Iris pigment epithelial cell (primary cell): ENCODE data around the gene ZFYVE27.

ENCODE experiments used
- DNase-seq: peaks from one replicate; pipeline ENCODE4 v3.0.0-alpha.2; 2011; ENCODE audit warnings: low read depth

The ZFYVE27 gene

DNA sequence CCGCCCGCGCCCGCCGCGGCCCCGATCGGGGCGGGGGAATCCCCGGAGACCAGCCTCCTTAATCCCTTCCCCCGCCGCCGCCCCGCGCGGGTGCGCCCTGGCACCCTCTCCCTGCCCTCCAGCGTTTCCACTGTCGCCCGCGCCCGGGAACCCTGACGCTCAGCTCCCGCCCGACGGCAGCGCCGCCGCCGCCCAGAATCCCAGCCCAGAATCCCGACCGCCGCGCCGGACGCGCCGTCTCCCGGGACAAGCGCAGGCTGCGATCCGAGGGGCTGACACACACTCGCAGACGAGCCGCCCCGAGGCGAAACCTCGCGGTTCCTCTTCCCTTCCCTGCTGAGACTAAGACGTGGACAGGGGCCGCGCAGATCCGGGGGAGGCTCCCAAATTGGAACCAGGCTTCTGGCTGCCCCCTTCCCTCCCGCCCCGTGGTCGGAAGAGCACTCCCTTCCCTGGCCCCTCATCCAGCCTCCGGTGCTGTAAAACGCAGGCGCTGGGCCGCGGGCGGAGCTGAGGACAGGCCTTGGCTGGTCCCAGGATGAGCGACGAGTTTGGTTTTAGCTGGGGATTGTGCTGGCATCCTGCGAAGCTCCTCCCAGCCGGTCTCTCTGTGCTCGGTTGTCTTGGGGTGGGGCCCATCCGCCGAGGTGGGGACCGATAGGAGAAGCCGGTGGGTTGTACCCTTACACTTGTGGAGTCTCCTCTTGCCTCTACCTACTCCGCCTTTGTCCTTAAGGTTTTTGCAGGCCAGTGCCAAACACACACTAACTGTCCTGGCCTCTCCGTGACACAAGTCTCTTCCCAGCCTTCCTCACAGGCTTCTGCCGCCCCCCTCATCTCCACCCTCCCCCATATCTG, 22.3 kb upstream of the ZFYVE27 start:
- peak; percentile 82 for DNase-seq

DNA sequence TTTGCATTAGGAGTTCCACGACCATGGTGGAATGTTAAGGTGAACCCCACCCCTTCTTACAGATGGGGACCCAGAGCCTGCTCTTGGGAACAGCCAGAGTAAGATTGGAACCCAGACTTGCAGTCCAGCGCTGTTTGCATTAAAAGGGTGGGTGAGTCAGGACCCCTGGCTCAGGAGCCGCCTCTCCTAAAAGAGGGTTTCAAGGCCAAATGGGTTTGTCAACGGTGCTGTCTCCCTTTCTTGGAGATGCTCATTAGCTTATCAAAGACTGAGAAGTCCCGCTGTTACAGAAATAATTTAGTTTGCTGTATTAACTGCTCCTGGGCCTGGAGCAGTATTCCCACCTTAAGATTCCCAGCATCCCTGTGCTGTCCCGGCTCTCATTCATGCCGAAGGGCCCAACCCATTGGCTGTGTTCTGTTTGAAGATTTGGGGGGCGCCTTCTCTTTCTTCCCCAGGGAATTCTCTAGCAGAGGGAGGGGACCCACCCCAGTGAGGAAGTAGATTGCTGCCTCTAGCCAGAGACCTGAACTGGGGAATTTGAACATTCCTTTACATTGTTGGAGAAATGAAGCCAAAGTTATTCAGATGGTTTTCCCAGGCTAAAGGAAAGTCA, 21.6 kb upstream of the ZFYVE27 start:
- DNase-seq: no peak

DNA sequence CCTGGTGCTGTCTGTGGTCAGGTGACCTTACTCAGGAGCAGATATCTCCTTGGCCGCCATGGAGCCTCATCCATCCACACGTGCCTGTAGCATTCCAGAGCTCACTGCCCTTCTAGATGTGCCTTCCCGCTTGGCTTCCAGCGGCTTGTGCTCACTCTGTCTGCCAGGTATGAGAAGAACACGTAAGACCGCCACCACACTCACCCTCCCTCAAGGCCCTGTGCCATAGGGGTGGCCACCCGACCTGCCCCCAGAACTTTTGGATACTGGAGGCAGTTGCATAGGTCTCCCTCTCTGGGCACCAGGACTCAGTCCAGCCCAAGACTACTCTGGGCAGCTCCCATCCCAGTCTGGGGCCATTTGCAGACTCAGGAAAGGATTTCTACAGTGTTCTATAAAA, 19.3 kb upstream of the ZFYVE27 start:
- no peak for DNase-seq

- DNase-seq: no peak
Measured at GRCh38 chr10:97718178-97718577, 18.8 kb upstream of the ZFYVE27 start.

GRCh38 chr10:97718659-97719142, 18.2 kb upstream of the ZFYVE27 start:
- DNase-seq: no peak

DNA sequence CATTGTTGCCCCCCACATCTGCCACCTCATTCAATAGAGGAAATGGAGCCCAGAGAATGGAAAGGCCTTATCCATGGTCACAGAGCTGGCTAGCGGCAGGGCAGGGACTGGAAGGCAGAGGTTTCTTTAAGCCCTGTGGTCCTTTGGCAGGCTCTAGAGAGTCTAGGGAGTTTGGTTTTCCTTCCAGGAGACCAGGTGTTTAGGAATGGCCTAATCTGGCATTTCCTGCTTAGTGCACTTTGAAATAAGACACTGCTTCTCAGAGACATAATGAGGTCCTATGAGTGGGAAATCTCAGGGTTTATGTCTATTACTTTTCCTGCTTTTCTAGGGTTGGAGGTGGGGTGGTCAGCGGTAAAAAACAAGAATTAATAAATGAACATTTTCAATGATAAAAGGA, 17.3 kb upstream of the ZFYVE27 start:
- no peak for DNase-seq

DNA sequence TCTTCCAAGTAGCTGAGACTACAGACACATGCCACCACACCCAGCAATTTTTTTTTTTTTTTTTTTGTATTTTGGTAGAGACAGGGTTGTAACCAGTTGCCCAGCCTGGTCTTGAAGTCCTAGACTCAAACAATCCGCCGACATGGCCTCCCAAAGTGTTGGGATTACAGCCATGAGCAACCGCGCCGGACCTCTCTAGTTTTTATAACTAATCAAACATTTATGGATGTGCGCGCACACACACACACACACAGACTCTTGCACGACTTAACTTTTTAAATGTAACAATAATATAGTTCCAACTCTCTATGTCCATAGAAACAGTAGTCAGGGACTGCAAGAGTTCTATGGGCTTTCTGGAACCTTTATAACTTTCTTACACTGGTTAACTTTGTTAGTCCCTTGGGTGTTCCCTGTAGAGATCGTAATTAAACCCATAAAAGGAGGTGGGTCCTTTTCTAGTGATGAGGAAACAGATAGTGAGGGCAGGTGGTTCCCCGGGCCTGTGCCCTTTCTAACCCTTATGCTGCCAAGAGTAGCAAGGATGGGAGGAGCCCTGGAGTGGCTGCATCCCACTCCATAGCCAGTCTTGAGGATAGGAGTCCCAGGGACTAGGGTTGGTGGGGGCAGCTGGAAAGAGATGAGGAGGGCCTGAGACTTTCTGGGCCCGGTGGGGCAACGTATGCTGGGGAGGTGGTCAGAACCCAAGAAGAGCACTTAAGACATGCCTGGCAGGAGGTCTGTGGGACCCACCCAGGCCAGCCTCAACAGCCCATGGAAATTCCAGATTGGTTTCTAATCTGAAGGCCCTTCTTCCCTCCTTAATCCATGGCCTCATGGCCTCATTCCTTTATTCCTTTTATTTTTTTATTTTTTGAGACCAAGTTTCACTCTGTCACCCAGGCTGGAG, 14.8 kb upstream of the ZFYVE27 start:
- no peak for DNase-seq

DNA sequence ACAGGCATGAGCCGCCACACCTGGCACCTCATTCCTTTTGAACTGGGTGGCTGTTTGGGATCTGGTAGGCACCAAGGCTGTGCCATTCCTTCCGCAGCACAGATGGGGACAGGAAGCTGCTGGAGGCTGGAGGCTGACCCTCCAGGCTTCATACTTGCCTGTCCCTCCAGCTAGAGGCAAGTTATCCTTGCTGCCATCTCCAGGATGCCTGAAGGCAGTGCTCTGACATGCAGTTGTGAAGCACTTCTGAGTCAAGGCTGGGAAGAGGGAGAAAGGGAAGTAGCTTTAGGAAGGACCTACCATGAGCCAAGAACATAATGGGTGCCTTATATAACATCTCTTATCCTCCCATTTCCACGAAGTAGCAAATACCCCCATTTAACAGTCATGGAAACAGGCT, 13.9 kb upstream of the ZFYVE27 start:
- DNase-seq: no peak

DNA sequence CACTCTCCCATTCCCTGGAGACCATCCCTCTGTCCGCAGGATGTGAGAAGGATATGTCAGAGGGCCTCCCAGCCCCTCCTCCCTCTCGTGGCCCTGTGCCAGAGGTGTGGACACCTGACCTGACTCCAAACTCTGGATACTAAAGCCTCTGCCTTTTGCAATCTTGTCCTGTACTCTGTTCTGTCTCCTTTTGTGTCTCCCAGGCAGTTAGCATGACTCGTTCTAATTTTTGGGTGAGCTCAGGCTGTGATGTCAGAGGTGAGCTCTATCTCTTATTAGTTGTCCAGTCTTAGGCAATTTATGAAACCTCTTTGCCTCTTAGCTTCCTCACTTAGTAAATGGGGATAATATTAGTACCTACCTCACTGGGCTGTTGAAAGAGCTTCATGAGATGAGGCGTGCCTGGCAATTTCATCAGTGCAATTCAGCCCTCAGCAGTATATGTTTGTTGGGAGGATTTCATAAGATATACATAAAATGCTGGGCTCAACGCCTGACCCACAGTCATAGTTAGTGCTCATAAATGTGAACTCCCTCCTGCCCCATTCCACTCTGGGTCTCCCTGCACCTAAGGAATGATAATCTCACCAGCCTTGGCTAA, 12.5 kb upstream of the ZFYVE27 start:
- DNase-seq: peak; percentile 69

- peak; percentile 86 for DNase-seq
Measured at GRCh38 chr10:97726636-97727178, 10.2 kb upstream of the ZFYVE27 start.

- no peak for DNase-seq
Measured at GRCh38 chr10:97729014-97729413, 7.9 kb upstream of the ZFYVE27 start.

- DNase-seq: peak; percentile 66
Measured at GRCh38 chr10:97731346-97732051, 5.4 kb upstream of the ZFYVE27 start.

DNA sequence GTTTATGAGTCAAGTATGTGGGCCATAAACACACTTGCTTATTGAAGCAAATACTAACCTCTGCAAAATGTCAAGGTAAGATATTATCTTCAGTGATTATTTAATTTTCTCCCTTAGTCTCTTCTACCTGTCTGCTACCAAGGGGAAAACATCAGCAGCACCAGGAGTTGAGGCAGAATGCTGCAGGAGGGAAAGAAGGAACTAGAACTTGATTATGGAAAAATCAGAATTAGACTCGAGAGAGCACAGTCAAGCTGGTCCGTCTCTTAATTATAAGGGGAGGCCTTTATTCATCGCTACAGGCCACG, 4.9 kb upstream of the ZFYVE27 start:
- DNase-seq: no peak

- no peak for DNase-seq
Measured at GRCh38 chr10:97733256-97733655, 3.7 kb upstream of the ZFYVE27 start.

- DNase-seq: no peak
Measured at GRCh38 chr10:97734021-97734420, 2.9 kb upstream of the ZFYVE27 start.

GRCh38 chr10:97736403-97736901, 476 bp upstream of the ZFYVE27 start:
- no peak for DNase-seq

GRCh38 chr10:97737770-97738265, 890 bp downstream of the ZFYVE27 start:
- DNase-seq: peak; percentile 63

- no peak for DNase-seq
Measured at GRCh38 chr10:97738616-97739015, 1.7 kb downstream of the ZFYVE27 start.

DNA sequence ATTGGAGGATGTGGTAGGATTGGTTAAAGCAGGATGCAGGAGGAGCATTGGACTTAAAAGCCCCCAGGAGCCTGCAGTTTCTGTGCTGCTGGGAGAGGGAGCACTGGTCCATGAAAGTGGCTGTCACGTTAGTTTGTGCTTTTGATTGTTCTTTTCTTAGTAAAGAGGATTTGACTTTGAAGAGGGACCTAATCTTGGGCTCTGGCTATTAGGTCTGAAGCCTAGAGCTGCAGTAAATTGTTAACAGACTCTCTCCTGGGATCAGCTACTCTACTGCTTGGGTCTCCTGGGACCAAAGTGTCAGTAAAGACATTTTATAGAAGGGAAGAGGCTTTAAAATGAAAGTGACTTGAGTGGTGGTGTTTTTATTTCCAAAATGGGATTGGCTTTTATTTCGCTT, 3.7 kb downstream of the ZFYVE27 start:
- no peak for DNase-seq

GRCh38 chr10:97743169-97743943, 6.4 kb downstream of the ZFYVE27 start:
- no peak for DNase-seq
